ENCODE results near the gene ERVK3-1.
"Not testable (repeated sequence)": the region's sequence is repeated elsewhere in the genome, so short reads cannot be mapped to it uniquely, and the experiment has no call there.

The ERVK3-1 gene, protein sequence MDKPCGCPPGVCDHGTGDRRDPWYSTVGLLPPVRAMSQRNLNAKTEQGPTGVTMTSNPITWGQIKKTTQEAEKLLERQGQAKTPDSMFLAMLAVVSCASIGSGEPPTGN

DNA sequence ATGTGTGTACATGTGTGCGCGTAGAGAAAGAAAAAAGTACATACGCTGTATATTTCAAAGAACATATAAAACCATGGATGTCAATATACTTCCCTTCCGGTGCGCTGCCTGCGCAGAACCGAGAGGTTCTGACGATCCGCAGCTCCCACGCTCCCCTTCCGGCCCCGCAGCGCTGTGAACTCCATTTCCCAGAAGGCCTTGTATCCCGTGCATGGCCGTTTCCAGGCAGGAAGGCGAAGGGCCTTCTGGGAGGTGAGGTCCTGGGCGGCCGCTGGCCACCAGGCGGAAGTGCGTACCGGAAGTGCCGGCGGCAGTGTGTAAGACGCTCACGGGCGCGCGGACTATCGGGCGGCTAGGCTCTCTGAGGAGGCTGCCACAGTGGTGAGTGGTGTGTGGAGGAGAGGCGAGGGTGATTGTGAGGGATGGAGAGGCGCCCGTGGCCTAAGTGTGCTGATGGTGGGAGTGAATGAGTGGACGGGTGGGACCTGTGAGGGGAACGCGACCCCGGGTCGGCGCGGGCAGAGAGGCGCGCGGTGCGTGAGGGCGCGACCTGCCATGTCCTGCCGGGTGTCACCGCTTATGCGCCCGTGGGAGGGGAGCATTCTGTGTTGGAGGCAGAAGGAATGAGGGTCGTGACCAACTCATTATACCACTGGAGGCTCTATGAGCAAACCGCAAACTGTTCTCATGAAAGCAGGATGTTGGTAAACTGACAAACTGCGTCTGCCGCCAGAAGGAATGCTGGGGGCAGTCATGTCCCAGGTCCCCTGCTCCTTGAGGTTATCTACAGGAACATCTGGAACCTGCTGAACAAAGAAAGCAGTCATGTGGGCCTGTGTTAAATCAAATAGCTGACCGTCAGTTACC is at the start of gene ERVK3-1:
TSS of gene ERVK3-1 (plus strand) at position 313 of the 867 bp plus-strand sequence. CDS start 6,792 bp downstream, outside the sequence.
- peak; percentile 91 to 92 for DNase-seq (ENCODE audit: low read depth in 2 of 2)

DNA sequence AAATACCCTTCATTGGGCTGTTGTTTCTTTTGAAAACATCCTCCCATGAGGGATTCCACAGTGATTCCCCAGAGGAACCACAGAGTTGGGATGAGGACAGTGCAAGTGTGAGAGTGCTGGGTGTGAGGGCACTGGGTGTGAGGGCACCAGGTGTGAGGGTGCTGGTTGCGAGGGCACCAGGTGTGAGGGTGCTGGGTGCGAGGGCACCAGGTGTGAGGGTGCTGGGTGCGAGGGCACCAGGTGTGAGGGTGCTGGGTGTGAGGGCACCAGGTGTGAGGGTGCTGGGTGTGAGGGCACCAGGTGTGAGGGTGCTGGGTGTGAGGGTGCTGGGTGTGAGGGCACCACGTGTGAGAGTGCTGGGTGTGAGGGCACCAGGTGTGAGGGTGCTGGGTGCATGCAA is 46.9 kb upstream of the ERVK3-1 start:
- not testable (repeated sequence) for DNase-seq (ENCODE audit: low read depth in 2 of 2)

DNA sequence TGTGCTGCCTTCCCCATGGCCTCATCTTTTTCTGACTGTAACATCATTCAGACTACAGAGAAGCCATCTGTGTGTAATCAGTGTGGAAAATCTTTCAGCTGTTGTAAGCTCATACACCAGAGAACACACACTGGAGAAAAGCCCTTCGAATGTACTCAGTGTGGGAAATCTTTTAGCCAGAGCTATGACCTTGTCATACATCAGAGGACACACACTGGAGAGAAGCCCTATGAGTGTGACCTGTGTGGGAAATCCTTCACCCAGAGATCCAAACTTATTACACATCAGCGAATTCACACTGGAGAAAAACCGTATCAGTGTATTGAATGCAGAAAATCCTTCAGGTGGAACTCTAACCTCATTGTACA is 43.6 kb upstream of the ERVK3-1 start:
- DNase-seq (ENCODE audit: low read depth in 2 of 2): no peak

DNA sequence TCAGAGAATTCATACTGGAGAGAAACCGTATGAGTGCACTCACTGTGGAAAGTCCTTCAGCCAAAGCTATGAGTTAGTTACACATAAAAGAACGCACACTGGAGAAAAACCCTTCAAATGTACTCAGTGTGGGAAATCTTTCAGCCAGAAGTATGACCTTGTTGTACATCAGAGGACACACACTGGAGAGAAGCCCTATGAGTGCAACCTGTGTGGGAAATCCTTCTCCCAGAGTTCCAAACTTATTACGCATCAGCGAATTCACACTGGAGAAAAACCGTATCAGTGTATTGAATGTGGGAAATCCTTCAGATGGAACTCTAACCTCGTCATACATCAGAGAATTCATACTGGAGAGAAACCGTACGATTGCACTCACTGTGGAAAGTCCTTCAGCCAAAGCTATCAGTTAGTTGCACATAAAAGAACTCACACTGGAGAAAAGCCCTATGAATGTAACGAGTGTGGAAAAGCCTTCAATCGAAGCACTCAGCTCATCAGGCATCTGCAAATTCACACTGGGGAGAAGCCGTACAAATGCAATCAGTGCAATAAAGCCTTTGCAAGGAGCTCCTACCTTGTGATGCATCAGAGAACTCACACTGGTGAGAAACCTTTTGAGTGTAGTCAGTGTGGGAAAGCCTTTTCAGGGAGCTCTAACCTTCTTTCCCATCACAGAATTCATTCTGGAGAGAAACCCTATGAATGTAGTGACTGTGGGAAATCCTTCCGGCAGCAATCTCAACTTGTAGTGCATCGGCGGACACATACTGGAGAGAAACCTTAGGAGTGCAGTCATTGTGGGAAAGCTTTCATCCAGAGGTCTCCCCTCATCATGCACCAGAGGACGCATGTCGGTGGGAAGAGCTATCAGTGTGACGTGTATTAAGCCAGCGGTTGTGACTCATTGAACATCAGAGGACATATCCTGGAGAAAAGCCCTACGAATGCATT is 42.9 kb upstream of the ERVK3-1 start:
- DNase-seq (ENCODE audit: low read depth in 2 of 2): no peak

DNA sequence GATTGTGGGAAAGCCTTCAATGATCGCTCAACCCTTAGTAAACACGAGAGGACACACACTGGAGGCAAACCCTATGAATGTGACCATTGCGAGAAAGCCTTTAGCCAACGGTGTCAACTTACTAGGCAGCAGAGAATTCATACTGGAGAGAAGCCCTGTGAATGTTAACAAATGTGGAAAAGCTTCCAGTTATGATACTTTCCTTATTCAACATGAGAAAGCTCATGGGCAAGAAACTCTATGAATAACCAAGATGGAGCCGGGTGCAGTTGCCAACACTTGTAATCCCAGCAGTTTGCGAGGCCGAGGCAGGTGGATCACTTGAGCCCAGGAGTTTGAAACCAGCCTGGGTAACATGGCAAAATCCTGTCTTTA is 42.3 kb upstream of the ERVK3-1 start:
- no peak for DNase-seq (ENCODE audit: low read depth in 2 of 2)

DNA sequence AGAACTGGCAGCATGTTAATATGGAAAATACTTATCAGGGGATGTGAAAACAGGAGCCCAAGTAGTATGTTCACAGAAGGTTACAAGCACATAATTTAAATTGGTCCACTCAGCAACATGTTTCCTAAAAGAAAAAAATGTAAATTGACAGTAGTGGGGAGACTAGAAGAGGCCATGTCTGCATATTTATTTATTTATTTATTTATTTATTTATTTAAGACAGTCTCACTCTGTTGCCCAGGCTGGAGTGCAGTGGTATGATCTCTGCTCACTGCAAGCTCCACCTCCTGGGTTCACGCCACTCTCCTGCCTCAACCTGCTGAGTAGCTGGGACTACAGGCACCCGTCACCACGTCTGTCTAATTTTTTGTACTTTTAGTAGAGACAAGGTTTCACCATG is 40.1 kb upstream of the ERVK3-1 start:
- DNase-seq (ENCODE audit: low read depth in 2 of 2): no peak

DNA sequence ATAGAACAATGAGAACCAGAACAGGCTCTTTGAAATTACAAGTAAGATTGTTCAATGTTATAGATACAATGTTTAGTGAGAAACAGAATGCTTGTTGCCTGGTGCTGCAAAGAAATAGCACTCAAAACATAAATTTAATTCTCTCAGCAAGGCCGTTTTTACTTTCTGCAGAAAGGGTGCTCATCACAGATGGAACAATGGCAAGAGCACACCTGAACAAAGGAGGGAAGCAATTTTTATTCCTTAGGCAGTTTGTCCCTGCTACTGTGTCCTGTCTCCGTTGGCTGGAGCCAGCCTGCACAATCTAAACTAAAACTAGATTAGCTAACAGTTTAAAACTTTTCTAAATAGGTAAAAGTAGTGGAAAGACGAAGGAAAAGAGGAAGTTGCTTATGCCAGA is 36.8 kb upstream of the ERVK3-1 start:
- DNase-seq (ENCODE audit: low read depth in 2 of 2): no peak

DNA sequence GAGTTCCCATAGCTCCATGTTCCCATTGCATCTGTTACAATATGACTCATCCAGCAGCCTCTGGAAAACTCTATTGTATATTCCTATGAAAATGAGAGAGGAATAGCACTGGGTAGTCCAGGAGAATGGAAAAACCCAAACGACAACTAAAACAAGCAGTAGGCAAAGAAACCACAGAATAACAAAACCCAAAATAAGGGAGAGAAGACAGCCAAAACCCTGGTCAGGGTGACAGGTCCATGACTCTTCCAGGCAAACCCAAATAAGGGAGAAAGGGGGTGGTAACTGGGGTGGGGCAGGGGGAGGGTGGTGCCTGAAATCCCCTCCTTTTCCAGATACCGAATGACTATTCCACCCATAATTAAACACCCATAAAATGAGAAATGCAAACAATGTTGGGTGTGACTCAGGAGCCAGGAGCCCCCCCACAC is 30.4 kb upstream of the ERVK3-1 start:
- no peak for DNase-seq (ENCODE audit: low read depth in 2 of 2)

DNA sequence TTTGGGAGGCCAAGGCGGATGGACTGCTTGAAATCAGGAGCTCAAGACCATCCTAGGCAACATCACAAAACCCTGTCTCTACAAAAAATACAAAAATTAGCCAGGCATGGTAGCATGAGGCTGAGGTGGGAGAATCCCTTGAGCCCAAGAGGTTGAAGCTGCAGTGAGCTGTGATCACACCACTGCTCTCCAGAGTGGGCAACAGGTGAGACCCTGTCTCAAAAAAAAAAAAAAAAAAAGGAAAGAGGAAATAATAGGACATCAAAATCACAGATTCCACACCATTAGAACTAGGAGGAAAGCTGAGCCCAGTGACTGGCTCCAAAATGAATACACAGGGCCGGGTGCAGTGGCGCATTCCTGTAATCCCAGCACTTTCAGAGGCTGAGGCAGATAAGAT is 29.6 kb upstream of the ERVK3-1 start:
- no peak for DNase-seq (ENCODE audit: low read depth in 2 of 2)

DNA sequence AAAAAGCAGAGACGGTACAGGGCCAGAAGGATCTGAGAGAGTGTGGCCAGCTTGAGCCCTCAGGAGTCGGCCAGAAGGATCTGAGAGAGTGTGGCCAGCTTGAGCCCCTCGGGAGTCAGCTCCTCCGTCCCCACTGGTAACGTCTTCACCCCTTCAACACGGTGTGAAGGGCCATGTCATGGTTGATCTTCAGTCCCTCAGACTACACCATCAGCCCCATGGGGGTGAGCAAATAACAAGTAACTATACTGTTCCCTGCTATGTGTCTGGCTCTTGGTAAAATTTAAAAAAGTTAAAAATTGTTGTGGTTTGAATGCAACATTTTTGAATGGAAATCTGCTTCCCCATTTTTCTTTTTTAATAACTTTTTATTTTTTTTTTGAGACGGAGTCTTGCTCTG is 28.0 kb upstream of the ERVK3-1 start:
- DNase-seq (ENCODE audit: low read depth in 2 of 2): no peak

DNA sequence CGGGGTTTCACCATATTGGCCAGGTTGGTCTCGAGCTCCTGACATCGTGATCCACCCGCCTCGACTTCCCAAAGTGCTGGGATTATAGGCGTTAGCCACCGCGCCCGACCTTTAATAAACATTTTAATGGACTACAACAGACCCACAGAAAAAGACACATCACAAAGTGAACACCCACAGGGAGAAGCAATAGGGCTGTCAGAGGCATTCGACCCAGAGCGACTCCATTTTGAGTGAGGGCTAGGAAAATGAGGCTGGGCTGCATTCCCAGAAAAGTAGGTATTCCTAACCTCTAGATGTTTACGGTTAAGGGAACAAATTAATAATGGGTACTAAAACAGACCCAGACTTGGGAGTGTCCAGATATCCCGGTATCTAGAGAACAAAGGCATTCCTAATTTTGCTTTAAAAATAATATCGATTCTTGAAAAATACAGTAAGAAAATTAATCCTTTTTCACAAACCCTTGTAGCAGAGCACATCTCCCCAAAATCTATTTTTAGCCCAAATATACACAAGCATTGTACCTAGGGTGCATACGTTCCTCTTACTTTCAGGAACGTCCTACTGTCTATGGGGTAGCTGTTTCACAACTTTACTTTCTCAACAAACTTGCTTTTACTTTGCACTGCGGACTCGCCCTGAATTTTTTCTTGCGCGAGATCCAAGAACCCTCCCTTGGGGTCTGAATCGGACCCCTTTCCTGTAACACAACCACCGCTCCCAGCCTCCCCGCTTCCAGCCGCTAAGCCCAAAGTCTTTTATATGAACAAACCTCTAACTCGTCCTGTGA is 27.2 kb upstream of the ERVK3-1 start:
- no peak for DNase-seq (ENCODE audit: low read depth in 2 of 2)

DNA sequence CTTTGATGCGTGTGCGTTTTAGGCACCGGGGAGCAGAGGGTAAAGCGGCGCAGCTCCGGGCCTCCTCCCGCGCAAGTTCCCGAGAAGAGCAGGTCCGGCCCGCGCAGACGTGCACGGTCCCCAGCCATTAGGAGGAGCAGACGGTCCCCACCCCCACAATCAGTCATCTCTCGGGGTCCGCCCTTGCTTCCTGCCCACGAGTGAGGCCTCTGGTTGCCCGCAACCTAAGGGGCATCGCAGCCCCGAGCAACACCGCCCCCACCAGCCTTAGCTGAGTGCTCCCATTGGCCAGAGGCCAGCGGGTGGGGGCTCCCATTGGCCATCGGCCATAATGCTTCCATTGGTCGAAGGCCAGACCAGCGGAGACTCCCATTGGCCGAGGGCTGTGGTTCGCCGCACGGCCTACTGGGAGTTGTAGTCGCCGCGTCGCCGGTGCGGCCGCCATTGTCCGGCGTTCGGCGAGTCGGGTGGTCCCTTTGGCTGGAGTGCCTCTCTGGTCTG is 26.6 kb upstream of the ERVK3-1 start, which contains the start of gene ZNF8:
TSS of gene ZNF8 (plus strand) at position 415 of the 501 bp plus-strand sequence. CDS start 127 bp downstream, outside the sequence.
- peak; percentile 98 for DNase-seq (ENCODE audit: low read depth in 2 of 2)

DNA sequence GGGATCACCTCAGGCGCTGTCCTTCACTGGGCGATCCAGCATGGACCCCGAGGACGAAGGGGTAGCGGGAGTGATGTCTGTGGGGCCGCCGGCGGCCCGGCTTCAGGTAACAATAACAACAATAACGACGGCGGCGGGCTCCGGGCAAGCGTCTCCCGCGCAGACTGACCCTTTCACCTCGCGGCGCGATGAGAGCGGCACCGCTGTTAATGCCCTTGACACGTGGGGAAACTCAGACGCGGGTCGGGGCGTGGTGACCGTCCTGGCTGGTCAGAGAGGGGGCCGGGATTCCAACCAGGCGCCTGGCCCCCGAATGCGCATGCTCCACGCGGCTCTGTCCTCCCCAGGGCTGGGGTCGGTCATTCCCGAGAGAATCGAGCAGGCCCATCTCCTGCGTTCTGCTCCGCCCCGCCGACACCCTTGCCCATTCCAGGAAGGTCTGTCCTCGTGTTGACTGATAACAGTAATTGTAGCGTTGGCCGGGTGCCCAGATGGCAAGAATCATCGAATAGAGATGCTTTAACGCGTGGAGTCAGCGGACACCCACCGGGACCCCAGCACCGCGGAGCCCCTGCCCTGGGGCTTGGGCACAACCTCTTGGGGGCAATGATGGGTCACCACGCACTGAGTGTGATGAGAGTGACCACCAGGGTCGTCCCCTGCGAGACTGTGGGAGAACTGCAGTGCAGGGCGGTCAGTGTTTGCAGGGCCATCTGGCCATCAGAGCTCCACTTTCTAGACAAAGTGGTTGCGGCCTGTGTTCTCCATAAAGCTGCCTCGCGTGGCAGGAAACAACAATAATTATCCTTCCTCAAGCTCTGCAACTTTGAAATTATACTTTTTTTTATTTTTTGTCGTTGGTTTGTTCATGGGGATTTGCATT is 25.9 kb upstream of the ERVK3-1 start:
- peak; percentile 30 to 31 for DNase-seq (ENCODE audit: low read depth in 2 of 2)

DNA sequence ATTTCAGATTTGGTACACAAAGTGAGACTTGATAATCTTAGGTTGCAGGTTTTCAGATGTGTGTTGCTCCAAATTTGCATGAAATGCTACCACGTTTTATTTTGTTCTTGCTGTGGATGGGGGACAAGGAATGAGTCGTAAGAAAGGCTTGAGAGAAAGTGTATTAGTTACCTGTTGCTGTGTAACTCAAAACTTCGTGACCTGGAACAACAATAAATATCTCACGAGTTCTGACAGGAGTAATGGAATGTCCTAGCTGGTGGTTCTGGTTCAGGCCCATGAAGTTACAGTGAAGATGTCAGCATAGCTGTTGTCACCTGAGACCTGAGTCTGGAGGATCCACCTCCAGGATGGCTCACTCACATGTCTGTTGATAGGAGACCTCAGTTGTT is 25.3 kb upstream of the ERVK3-1 start:
- DNase-seq (ENCODE audit: low read depth in 2 of 2): no peak

DNA sequence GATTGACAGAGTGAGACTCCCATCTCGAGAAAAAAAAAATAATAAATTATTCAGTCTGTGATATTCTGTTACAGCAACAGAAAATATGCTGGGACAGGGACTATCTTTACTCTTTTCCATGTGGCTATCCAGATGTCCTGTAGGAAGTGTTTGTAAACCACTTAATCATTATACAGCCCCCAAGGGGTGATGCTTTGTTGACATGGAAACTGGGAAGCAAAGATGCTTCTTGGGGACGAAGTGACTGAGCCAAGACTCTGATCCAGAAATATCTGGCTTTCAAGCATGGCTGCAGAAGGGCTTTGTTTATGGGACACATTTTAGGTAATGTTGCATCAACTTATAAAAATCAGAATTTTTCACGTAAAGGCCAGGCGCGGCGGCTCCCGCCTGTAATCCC is 21.0 kb upstream of the ERVK3-1 start:
- no peak for DNase-seq (ENCODE audit: low read depth in 2 of 2)

DNA sequence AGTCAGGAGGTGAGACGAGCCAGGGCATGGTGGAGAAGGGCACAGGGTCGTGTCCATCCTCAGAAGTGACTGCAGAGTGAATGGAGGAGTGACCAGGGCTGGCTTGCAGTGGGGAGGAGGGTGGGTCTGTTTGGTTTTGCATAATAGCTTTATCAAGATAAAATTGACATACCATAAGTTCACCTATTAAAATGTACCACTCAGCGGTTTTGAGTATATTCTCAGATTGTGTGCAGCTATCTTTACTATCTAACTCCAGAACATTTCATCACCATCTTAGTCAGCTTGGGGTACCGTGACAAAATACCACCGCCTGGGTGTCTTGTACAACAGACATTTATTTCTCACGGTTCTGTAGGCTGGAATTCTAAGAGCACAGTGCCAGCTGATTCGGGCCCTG is 13.2 kb upstream of the ERVK3-1 start:
- no peak for DNase-seq (ENCODE audit: low read depth in 2 of 2)

DNA sequence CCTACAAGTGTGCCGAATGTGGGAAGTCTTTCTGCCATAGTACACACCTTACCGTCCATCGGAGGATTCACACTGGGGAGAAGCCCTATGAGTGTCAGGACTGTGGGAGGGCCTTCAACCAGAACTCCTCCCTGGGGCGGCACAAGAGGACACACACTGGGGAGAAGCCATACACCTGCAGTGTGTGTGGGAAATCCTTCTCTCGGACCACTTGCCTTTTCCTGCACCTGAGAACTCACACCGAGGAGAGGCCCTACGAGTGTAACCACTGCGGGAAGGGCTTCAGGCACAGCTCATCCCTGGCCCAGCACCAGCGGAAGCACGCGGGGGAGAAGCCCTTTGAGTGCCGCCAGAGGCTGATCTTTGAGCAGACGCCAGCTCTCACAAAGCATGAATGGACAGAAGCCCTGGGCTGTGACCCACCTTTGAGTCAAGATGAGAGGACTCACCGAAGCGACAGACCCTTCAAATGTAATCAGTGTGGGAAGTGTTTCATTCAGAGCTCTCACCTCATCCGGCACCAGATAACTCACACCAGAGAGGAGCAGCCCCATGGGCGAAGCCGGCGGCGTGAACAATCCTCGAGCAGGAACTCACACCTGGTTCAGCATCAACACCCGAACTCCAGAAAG is 10.3 kb upstream of the ERVK3-1 start:
- no peak for DNase-seq (ENCODE audit: low read depth in 2 of 2)

DNA sequence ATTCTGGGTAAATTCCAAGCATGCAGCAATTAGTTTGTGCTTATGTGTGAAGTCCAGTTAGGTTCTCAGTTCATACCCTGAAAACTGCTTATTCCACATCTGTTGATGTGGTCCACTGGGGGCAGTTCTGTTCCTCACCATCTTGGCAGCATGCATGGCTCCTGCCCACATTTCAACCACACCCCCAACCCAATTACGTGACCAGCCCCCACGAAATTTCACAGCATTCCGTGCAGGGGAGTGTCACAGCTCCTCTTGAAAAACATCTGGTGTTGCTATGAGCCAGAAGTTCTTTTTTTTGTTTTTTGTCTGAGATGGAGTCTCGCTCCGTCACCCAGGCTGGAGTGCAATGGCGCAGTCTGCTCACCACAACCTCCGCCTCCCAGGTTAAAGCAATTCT is 9.1 kb upstream of the ERVK3-1 start:
- no peak for DNase-seq (ENCODE audit: low read depth in 2 of 2)

DNA sequence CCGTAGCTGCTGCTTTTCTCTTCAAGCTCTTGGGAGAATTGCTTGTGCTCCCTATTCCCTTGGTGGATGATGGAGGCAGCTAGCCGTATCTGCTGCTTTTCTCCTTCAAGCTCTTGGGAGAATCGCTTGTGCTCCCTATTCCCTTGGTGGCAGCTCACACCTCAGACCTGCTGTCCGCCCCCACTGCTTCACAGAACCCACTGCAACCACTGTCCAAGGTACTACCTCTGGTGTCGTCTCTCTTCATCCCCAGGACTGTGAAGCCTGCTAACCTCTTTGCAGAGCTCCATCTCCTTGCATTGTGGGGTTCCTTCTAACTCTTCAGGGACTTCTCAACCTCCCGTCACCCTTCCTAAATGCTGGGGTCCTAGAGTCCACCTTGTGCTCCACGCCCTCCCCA is 4.6 kb upstream of the ERVK3-1 start:
- DNase-seq (ENCODE audit: low read depth in 2 of 2): no peak

DNA sequence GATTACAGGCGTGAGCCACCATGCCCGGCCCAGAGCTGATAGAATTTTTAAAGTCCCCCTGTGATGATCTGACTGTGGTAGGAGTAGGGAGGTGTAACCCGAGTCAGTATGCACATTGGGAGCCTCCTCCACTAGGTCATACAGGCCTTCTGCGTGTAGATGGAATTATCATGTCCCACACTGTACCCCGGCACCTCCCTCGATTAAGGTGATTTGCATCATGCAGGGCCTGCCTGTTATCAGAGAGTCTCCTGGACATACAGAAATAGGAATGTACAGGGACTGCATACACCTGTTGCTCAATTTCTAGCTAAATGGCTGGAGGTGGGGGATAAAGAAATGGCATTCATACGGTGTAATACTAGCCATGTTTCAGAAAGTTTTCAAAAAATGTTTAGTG is 922 bp upstream of the ERVK3-1 start:
- DNase-seq (ENCODE audit: low read depth in 2 of 2): no peak
